ENCODE measurements around the gene SLC16A3.

Gene SLC16A3

GRCh38 chr17:82195675-82196672 is 32.9 kb upstream of the SLC16A3 start:
- Mint-ChIP-seq H3K4me1 (no peaks in the 10 kb centered on the region), H3K27ac (no peak overlapping the region)

GRCh38 chr17:82198092-82198491 is 30.8 kb upstream of the SLC16A3 start:
- TF ChIP-seq CTCF (IDR thresholded peaks at IDR 0.05), result no peak
- Mint-ChIP-seq H3K36me3 (ENCODE audit: low read depth) (peaks cover 57% of the 10 kb centered on the region), H3K4me1 (peaks cover 3% of the 10 kb centered on the region), H3K4me3 (no peak overlapping the region), H3K9me3 (no peaks in the 10 kb centered on the region), H3K27me3 (ENCODE audit: low read depth, poor library complexity) (peaks cover 4% of the 10 kb centered on the region), H3K27ac (no peak overlapping the region)
- no peak for DNase-seq

More at GRCh38 chr17:82195675-82196672, 32.9 kb upstream of the SLC16A3 start:
- peaks cover 4% of the 10 kb centered on the region for H3K27me3 Mint-ChIP-seq (ENCODE audit: low read depth, poor library complexity)
- no peak for TF ChIP-seq CTCF (IDR thresholded peaks at IDR 0.05)
- H3K36me3 Mint-ChIP-seq (ENCODE audit: low read depth), result peaks cover 66% of the 10 kb centered on the region
- H3K4me3 Mint-ChIP-seq, result no peak overlapping the region
- DNase-seq, result no peak
- no peaks in the 10 kb centered on the region for H3K9me3 Mint-ChIP-seq

GRCh38 chr17:82199496-82199895 is 29.3 kb upstream of the SLC16A3 start:
- no peak for DNase-seq
- Mint-ChIP-seq H3K36me3 (ENCODE audit: low read depth) (peaks cover 45% of the 10 kb centered on the region), H3K27me3 (ENCODE audit: low read depth, poor library complexity) (peaks cover 4% of the 10 kb centered on the region), H3K9me3 (no peaks in the 10 kb centered on the region), H3K4me3 (no peak overlapping the region), H3K4me1 (peaks cover 11% of the 10 kb centered on the region), H3K27ac (no peak overlapping the region)
- TF ChIP-seq CTCF (IDR thresholded peaks at IDR 0.05), result no peak

GRCh38 chr17:82200135-82200534 is 28.7 kb upstream of the SLC16A3 start:
- no peak overlapping the region for H3K4me3 Mint-ChIP-seq
- peaks cover 42% of the 10 kb centered on the region for H3K36me3 Mint-ChIP-seq (ENCODE audit: low read depth)
- no peak for DNase-seq
- no peak for TF ChIP-seq CTCF (IDR thresholded peaks at IDR 0.05)
- H3K9me3 Mint-ChIP-seq, result no peaks in the 10 kb centered on the region
- H3K4me1 Mint-ChIP-seq, result peaks cover 11% of the 10 kb centered on the region
- H3K27me3 Mint-ChIP-seq (ENCODE audit: low read depth, poor library complexity), result peaks cover 4% of the 10 kb centered on the region
- no peak overlapping the region for H3K27ac Mint-ChIP-seq

- no peak for DNase-seq
- Mint-ChIP-seq H3K27me3 (ENCODE audit: low read depth, poor library complexity) (peaks cover 4% of the 10 kb centered on the region), H3K27ac (no peak overlapping the region), H3K36me3 (ENCODE audit: low read depth) (peaks cover 34% of the 10 kb centered on the region), H3K9me3 (no peaks in the 10 kb centered on the region), H3K4me3 (no peak overlapping the region), H3K4me1 (peaks cover 18% of the 10 kb centered on the region)
- TF ChIP-seq CTCF (IDR thresholded peaks at IDR 0.05), result no peak
These were observed 27.9 kb upstream of the SLC16A3 start for GRCh38 chr17:82200743-82201497.
